GM19193 (cell line): Measurements from ENCODE around the gene IFIT3.

Experiments used
- POLR2A ChIP-seq: IDR thresholded peaks from 4 replicates; pipeline ENCODE4 v1.6.1; 2011; ENCODE audit not compliant: insufficient read depth, insufficient read length; ENCODE audit errors: extremely low read depth

IFIT3 gene

DNA sequence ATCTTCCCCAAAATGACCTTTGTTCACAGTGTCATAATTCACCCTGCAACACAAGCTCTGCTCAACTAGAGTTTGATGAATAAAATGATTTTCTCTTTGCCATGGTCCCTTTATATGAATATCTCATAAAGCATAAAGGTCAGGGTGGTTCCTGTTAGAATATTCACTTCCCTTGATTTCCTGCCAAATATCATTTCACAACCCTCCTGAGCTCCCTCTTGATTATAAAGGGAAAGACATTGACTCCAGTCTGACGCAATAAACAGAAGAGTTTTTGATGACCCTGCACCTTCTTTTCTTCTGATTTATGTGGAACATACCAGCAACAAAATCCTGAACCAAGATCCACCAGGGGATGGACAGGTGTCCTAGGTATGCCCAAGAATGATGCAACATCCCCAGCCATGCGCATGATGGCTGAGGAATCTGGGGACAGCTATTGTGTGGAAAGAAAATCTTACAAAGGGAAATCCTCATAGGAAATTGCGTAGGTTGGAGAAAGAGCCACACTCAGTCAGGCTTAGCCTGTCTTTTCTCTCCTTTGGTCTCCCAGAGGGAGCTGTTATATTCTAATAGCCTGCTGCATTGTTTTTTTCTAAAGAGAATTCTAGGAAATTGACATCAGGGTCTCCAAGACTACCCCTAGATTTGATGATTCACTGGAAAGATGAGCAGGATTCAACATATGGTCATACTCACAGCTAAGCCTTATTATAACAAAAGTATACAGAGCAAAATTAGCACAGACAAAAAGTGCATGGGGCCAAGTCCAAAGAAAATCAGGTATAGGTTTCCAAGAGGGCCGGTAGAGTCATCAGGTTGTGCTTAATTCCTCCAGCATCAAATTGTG lies 18.8 kb downstream of the IFIT3 start:
- TF ChIP-seq POLR2A, result no peak

DNA sequence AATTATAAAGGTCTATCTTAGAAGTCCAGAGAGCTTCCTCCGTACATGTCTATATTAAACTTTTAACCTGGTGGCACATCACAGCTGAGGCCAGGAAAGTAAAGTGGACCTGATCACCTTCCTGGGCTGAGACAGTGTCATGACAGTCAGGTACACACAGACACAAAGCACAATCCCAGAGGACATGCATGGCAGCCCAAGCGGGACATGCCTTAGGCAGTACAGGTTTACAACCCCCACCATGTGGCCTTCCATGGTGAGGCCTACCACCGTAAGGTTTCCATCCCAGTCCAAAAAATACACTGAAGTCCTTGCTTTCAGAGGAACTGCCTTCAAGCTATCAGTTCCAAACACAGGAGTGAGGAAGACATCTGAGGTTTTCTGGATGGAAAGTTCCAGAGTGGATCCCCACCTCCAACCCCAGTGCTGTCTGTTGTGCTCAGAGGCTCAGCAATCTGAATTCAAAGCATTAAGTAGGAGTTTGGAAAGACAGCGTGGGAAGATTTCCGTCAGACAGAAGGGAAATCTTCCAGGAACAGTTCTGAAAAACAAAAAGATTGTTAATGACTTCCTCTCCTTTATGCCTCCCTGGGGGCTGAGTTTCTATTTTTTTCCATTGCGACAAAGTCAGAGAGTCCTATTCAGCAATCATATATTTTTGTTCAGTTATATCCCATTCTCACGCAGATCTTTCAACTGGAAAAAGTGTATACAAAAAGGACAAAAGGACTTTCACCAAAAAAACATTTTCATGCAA lies 20.1 kb downstream of the IFIT3 start:
- no peak for TF ChIP-seq POLR2A

DNA sequence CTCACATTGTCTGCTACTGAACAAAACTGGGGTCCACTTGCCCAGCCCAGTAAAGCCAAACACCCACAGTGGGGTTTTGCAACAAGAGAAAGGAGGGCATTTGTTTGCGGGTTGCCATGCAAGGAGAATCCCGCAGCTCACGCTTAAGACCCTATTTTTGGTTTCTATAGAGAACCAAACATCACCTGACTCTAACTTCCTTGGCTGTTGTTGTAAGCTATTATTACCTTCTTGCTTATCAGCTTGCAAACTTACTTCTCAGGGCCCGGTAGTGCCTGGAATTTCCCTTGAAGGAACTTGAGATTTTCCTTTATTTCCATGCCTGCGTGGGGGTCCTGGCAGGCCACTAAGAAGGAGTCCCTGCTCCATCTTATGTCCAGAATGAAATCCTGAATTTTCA lies 20.7 kb downstream of the IFIT3 start:
- TF ChIP-seq POLR2A, result no peak

DNA sequence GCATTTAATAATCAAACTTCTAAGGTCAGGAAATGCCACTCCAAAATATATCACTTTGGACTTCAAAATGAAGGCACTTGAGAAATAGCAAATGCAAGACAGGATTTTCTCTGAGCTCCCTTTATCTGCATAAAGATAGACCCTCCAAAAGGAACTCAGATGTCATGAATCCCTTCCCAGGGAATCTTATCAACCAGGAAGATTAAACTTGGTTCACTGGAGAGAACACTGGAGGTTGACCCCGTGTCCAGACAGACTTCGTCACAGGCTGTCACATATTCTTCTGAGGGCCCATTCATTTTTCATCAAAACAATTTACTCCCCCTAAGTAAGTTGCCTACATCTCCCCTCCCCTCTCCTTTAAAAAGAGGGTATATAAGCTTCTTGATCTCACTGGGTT lies 21.2 kb downstream of the IFIT3 start:
- no peak for TF ChIP-seq POLR2A

DNA sequence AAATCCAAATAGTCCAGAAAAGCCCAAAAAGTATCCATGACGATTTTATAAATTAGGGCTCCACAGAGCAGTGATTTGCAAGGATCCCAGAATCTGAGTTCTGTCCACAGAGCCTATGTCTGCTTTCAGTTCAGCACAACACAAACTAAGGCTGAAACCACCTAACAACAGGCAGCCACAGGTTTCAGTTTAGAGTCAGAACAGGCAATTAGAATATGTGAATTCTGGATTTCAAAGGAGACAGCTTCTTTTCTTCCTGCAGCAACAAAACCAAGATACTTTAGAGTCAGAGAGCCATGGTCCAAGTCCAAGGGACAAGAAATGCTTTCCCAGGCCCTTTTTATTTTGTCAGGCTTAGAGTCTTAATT lies 23.6 kb downstream of the IFIT3 start:
- no peak for TF ChIP-seq POLR2A

DNA sequence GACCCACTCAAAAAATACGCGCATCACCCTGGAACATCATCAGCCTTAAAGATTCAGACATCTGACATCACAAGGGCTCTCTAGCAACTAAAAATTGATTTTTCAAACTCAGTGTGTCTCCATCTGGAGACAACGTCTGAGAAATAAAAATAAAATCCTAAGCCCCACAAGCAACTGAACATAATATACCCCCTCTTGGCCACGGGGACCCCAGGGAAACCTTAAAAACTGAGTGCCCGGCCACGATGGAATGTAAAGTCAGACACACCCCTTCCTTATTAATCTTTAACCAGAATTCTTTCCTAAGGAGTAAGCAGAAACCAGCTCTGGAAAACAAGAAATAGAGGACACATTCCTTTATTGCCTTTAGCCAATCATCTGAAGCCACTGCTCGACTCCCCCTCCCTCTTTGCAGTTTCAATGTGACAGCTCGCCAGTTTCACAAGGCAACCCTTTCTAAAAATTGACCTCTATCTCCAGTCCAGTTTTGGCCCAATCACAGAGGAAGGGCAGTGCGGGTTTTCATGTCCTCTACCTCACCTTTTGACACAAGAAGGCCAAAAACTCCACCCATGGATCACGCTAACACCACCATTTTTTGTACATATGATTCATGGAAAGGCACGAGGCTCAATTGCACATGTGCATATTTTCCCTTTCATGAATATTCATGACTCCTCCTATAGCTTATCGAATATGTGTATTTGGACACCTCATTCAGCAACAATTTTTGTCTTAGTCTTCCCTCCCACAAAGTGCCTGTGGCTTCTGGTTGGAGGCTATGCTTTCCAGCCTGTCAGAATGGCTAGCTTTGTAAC lies 24.2 kb downstream of the IFIT3 start:
- TF ChIP-seq POLR2A, result no peak

DNA sequence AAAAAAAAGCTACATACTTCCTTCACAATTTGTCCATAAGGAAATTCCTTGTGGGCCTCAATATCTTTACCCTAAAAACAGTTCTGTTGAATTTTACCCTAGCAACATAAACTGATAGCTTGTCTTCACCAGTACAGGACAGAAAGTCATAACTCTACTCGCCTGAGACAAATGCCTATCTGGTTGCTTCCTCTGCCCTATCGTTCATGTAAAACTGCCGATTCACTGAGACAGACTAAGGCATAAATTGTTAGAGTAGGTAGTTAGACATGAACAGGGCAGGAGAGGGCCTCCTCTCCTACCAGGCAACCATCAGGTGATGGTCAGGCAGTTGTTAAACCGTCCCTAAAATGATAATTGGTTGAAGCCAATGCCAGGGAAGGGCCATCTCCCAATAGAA lies 25.0 kb downstream of the IFIT3 start:
- TF ChIP-seq POLR2A, result no peak

DNA sequence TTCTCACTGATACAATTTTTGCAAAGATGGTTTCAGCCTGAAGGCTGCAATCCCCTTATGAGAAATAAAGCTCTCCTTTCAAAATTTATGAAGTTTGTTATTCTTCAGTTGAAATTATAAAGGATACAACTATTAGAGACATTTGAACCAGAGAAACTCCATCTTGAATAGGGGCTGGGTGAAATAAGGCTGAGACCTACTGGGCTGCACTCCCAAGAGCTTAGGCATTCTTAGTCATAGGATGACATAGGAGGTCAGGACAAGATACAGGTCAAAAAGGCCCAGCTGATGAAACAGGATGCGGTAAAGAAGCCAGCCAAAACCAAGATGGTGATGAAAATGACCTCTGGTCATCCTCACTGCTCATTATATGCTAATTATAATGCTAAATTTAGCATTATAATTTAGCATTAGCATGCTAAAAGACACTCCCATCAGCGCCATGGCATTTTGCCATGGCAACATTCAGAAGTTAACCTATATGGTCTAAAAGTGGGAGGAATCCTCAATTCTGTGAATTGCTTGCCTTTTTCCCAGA lies 27.7 kb downstream of the IFIT3 start:
- no peak for TF ChIP-seq POLR2A

DNA sequence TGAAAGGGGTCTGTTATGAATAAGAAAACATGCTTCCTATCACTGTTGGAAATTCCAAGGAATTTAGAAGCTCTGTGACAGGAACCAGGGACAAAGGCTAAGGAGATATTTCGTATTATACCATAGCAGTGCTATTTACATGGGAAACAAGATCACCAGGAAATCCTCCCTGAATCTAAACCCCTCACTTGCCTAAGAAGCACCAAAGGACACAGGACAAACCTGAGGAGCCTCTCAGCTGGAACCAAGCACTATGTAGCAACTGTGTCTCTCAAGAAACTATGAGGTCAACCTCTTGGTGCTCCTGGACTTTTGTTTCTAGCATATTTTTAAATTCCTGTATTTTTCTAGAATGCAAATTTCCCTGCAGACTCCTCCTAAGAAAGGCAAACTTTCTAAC lies 29.3 kb downstream of the IFIT3 start:
- TF ChIP-seq POLR2A, result no peak

DNA sequence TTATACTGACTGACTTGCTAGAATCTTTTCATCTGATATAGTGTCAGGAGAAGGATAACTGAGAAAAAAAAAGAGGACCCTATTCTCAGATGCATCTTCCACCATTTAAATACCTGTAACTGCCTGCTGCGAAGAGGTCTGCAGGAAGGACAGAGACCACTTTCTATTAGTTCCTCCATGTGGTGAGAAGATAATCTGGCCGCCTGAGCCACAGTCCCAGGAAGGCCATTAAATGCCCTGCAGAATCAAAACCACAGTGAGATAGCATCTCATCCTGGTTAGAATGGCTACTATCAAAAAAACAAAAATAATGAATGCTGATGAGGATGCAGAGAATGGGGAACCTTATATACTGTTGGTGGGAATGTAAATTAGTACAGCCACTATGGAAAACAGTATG lies 30.2 kb downstream of the IFIT3 start:
- TF ChIP-seq POLR2A, result no peak

DNA sequence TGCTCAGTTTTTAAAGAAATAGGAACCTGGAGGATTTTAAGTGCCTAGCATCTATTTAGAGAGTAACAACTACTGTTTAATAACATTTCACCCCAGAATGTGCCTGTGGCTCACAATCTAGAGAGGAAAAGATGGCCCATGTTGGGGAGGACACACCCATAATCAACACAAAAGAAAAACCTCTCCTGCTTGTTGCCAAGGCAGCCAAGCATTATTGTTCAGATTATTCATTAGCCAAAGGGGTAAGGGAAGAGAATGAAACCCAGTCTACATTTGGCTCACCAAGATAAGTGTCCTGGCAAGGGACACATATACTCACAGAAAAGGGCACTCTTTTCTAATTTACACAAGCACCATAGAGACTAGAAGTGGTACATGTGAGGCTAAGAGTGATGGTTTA lies 32.4 kb downstream of the IFIT3 start:
- TF ChIP-seq POLR2A, result no peak

DNA sequence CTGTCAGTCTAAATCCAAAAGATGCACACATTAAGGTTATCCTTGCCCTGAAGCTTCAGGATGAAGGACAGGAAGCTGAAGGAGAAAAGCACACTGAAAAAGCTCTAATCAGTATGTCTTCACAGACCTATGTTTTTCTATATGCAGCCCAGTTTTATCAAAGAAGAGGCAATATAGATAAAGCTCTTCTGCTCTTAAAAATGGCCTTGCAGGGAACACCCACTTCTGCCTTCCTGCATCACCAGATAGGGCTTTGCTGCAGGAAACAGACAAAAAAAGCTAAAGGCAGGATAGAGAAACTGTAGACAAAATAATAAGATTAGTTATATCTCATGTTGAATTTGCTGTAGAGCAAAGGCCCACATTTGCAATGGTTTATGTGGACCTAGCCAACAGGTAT lies 35.1 kb downstream of the IFIT3 start:
- no peak for TF ChIP-seq POLR2A

DNA sequence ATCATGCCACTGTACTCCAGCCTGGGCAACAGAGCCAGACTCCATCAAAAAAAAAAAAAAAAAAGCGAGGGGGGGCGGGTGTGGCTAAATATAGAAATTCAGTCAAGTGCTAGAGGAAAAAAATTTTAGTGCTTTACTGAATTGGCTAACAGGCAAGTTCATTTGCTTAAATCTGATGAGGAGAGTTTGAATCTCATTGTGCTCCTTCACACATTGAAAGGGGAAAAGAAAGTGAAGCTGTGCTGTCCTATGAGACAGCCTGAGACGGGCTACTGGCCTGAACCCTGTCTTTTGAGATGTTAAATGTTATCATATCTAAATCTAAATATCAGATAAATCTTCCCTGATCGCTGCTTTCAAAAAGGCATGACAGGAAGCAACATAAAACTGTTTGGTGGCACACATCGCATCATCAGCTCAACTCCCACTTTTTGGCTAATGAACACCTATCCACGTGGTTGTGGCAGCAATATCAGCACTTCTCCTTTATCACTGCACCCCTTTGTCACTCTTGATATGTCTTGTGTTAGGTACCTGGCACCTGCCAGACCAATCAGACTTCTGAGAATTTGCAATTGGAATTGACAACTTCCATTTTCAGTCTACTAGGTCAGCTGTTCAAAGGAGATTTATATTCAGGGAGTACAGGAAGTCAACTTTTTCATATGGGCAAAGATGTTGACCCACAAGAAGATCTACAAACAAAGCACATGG lies 36.1 kb downstream of the IFIT3 start:
- TF ChIP-seq POLR2A, result no peak

DNA sequence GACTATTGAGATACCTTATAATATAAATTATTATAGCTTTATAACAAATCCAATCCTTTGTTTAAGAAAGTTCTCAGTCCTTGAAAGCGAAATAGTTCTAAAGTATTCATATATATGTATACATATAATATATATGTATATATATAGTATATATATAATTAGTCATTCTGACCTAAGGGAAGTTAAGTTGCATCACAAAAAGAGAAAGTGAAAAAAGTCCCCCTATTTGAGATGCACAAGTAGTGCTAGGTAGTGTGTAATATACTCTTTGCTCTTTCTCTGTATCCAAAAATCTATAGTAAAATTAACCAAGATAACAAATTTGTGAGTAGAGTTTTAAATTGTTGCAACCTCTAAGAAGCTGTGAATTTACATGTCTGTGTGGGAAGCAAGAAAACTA lies 36.7 kb downstream of the IFIT3 start:
- TF ChIP-seq POLR2A, result no peak

DNA sequence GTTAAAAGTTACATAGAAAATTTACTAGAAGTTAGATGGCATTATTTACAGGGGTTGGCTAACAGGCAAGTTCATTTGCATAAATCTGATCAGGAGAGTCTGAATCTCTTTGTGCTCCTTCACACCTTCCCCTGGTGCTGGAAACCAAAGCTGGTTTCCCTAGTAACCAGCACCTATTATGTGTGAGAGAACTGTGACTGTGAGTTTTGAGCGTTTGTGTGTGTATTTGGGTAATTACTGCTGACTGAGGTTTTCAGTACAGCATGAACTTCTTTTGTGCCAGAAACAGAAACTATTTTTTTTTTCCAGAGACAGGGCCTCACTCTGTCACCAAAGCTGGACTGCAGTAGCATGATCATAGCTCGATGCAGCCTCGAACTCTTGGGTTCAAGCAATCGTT lies 39.7 kb downstream of the IFIT3 start:
- TF ChIP-seq POLR2A, result no peak

DNA sequence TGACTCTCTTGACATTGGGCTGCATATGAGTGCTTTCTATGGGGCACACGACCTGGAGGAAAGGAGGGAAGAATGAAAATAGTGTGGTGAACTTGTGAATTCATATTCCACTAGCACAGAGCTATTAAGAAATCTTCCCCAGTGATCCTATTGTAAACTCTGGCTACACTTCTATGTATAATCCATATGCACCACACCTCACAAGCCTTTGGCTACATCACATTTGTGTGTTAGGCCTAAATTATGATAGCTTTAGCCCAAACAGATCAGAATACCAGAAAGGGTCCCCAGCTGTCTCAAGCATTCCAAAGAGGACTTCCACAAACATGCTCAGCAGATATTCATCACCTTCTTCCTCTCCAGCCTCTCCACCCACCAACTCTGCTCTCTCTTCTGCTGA lies 40.3 kb downstream of the IFIT3 start:
- no peak for TF ChIP-seq POLR2A
